CD14-positive monocyte (primary cell): ENCODE results near the gene IMPDH1. TPM values are rescaled to one million over a fixed set of nuclear protein-coding genes. Genes with fewer than 3 reads are reported as not detected.
A peak's percentile ranks its signal among the peaks of the same experiment; 100 is the strongest.

Experiments
- DNase-seq, 3 donors: peaks; one replicate each; pipeline ENCODE4 v3.0.0-alpha.2; 2011 to 2022
- H2AFZ ChIP-seq: 2 replicates; pipeline ENCODE4 v1.6.0; 2012; ENCODE audit warnings: mild to moderate bottlenecking, low read depth, low read length, inconsistent platforms; ENCODE audit not compliant: insufficient read depth, poor library complexity, severe bottlenecking
- H3K27ac ChIP-seq, 2 donors: 1 replicate in 1 of 2; 2 replicates in 1 of 2; pipeline ENCODE4 v1.5.1; 2012 to 2013; ENCODE audit warnings: low read length in 2 of 2, control low read depth in 1 of 2, inconsistent platforms in 1 of 2, low read depth in 1 of 2, mild to moderate bottlenecking in 1 of 2
- H3K27me3 ChIP-seq, 2 donors: one replicate each; pipeline versions ENCODE4 v1.6.0 to v1.6.1; 2011 to 2013; ENCODE audit warnings: low read length in 2 of 2; ENCODE audit not compliant: control insufficient read depth in 2 of 2, insufficient read depth in 2 of 2
- H3K36me3 ChIP-seq, 2 donors: replicated peaks in 1 of 2; 1 replicate in 1 of 2; 2 replicates in 1 of 2; pipeline versions ENCODE4 v1.5.1 to v1.6.1; 2012 to 2013; ENCODE audit warnings: low read length in 2 of 2, control low read depth in 1 of 2, inconsistent platforms in 1 of 2, mild to moderate bottlenecking in 1 of 2; ENCODE audit not compliant: insufficient read depth in 2 of 2, control insufficient read depth in 1 of 2
- H3K4me1 ChIP-seq, 2 donors: 1 replicate in 1 of 2; 2 replicates in 1 of 2; pipeline versions ENCODE4 v1.5.1 to v1.6.1; 2012 to 2013; ENCODE audit warnings: low read length in 2 of 2, control low read depth in 1 of 2, inconsistent platforms in 1 of 2, mild to moderate bottlenecking in 1 of 2, moderate library complexity in 1 of 2; ENCODE audit not compliant: insufficient read depth in 2 of 2, control insufficient read depth in 1 of 2
- H3K4me2 ChIP-seq: replicated peaks from 2 replicates; pipeline ENCODE3; 2012; ENCODE audit warnings: low read length, moderate library complexity, mild to moderate bottlenecking; ENCODE audit not compliant: poor library complexity, severe bottlenecking; ENCODE audit errors: extremely low read depth
- H3K4me3 ChIP-seq, 3 experiments: fragments of 200-600 bp in 1 of 3; sonication (generic) in 1 of 3; replicated peaks in 1 of 3; 1 replicate in 2 of 3; 2 replicates in 1 of 3; pipeline ENCODE4 v1.5.1; 2011 to 2013; ENCODE audit warnings: low read length in 3 of 3, mild to moderate bottlenecking in 3 of 3, control low read depth in 2 of 3, low read depth in 2 of 3, inconsistent platforms in 1 of 3, moderate library complexity in 1 of 3
- H3K79me2 ChIP-seq: 2 replicates; pipeline ENCODE4 v1.6.0; 2012; ENCODE audit warnings: mild to moderate bottlenecking, control low read depth, inconsistent platforms, low read length, moderate library complexity; ENCODE audit not compliant: insufficient read depth
- H3K9ac ChIP-seq: 2 replicates; pipeline ENCODE4 v1.6.0; 2017; ENCODE audit warnings: low read length, mild to moderate bottlenecking; ENCODE audit not compliant: insufficient read depth, poor library complexity, severe bottlenecking
- H3K9me3 ChIP-seq, 2 donors: replicated peaks in 1 of 2; 1 replicate in 1 of 2; 2 replicates in 1 of 2; pipeline versions ENCODE4 v1.5.1 to v1.6.1; 2012 to 2013; ENCODE audit warnings: low read length in 2 of 2, control low read depth in 1 of 2; ENCODE audit not compliant: control insufficient read depth in 1 of 2, insufficient read depth in 1 of 2
- H4K20me1 ChIP-seq: 2 replicates; pipeline ENCODE4 v1.6.0; 2012; ENCODE audit warnings: mild to moderate bottlenecking, low read length, control low read depth, moderate library complexity; ENCODE audit not compliant: insufficient read depth
- H3K27ac Mint-ChIP-seq, 7 donors: one replicate each; pipeline ENCODE4 v1.8.0; 2020; ENCODE audit warnings: mild to moderate bottlenecking in 7 of 7, mixed read lengths in 7 of 7, moderate library complexity in 6 of 7, inconsistent platforms in 2 of 7
- H3K27me3 Mint-ChIP-seq, 3 donors: one replicate each; pipeline ENCODE4 v1.8.0; 2021 to 2022; ENCODE audit warnings: low read depth in 3 of 3, mild to moderate bottlenecking in 3 of 3, mixed read lengths in 3 of 3, moderate library complexity in 3 of 3, inconsistent platforms in 1 of 3
- H3K36me3 Mint-ChIP-seq, 2 donors: one replicate each; pipeline ENCODE4 v1.8.0; 2020; ENCODE audit warnings: mixed read lengths in 2 of 2, inconsistent platforms in 1 of 2, mild to moderate bottlenecking in 1 of 2
- H3K4me1 Mint-ChIP-seq: one replicate; pipeline ENCODE4 v1.8.0; 2020; ENCODE audit warnings: mild to moderate bottlenecking, mixed read lengths
- H3K4me3 Mint-ChIP-seq, 2 donors: one replicate each; pipeline ENCODE4 v1.8.0; 2020; ENCODE audit warnings: mild to moderate bottlenecking in 2 of 2, mixed read lengths in 2 of 2, moderate library complexity in 1 of 2
- H3K9me3 Mint-ChIP-seq, 7 donors: one replicate each; pipeline ENCODE4 v1.8.0; 2020 to 2022; ENCODE audit warnings: mixed read lengths in 7 of 7, mild to moderate bottlenecking in 6 of 7, moderate library complexity in 6 of 7, inconsistent platforms in 2 of 7
- CTCF ChIP-seq: fragments of 200-600 bp; IDR thresholded peaks from one replicate; pipeline ENCODE4 v1.8.0; 2022; ENCODE audit warnings: antibody characterized with exemption, mild to moderate bottlenecking
- WGBS: methylation state at CpG from one replicate; pipeline ENCODE4 v1.1.5; 2013; ENCODE audit warnings: missing lambda C conversion rate; ENCODE audit not compliant: insufficient coverage; 5-methylcytosine and 5-hydroxymethylcytosine counted together
- intact Hi-C, 2 donors: fragments of 100-400 bp; cut with micrococcal nuclease; formaldehyde crosslinking; loops; one replicate each; pipeline versions ENCODE4 v1.15.0 to v1.15.1; 2023
- polyA plus RNA-seq, 3 donors: library from polyadenylated mRNA; depleted of rRNA in 1 of 3; unstranded in 2 of 3; stranded (reverse) in 1 of 3; fragments of 300-500 nt in 2 of 3; fragments of >200 nt in 1 of 3; fragmentation: Illumina TruSeq in 2 of 3; gene quantifications; 1 replicate in 2 of 3; 2 replicates in 1 of 3; pipeline ENCODE4 v1.2.3, GENCODE V29; 2012 to 2021

Gene IMPDH1
- polyA plus RNA-seq, 3 donors = 110 to 259 (median 152) TPM

GRCh38 chr7:128431221-128431620 is 21.4 kb upstream of the IMPDH1 start:
- no peaks in the 10 kb centered on the region for H3K27me3 Mint-ChIP-seq
- H2AFZ ChIP-seq = peak overlapping the region; percentile 17
- no peak overlapping the region for H3K27ac Mint-ChIP-seq

GRCh38 chr7:128430207-128430606 is 20.4 kb upstream of the IMPDH1 start:
- TF ChIP-seq CTCF = no peak
- no peak overlapping the region for H3K9ac ChIP-seq
- no peak for DNase-seq
- Mint-ChIP-seq H3K36me3 (no peaks in the 10 kb centered on the region), H3K27me3 (no peaks in the 10 kb centered on the region), H3K4me3 (no peak overlapping the region), H3K27ac (no peak overlapping the region), H3K9me3 (peaks cover 0 to 4% (median 0%) of the 10 kb centered on the region in 7 donors), H3K4me1 (peaks cover 10% of the 10 kb centered on the region)
- no peak overlapping the region for H3K4me2 ChIP-seq
- no peak overlapping the region for H2AFZ ChIP-seq
- WGBS = 88% methylated on average over 1 of the region's 3 CpGs
- no peaks in the 10 kb centered on the region for H3K27me3 ChIP-seq
- no peaks in the 10 kb centered on the region for H3K9me3 ChIP-seq
- peaks cover 0 to 5% of the 10 kb centered on the region in 2 donors for H3K4me1 ChIP-seq
- no peaks in the 10 kb centered on the region for H4K20me1 ChIP-seq
- intact Hi-C loops = no loop called here
- no peaks in the 10 kb centered on the region for H3K36me3 ChIP-seq
- H3K79me2 ChIP-seq = no peaks in the 10 kb centered on the region
- no peak overlapping the region for H3K27ac ChIP-seq
- no peak overlapping the region for H3K4me3 ChIP-seq

More at GRCh38 chr7:128431221-128431620, 21.4 kb upstream of the IMPDH1 start:
- H3K9me3 ChIP-seq = no peaks in the 10 kb centered on the region
- TF ChIP-seq CTCF = no peak
- H4K20me1 ChIP-seq = no peaks in the 10 kb centered on the region
- H3K27me3 ChIP-seq = no peaks in the 10 kb centered on the region
- intact Hi-C loops = no loop called here
- H3K27ac ChIP-seq = no peak overlapping the region
- H3K4me2 ChIP-seq = no peak overlapping the region
- Mint-ChIP-seq H3K4me3 (no peak overlapping the region), H3K36me3 (no peaks in the 10 kb centered on the region), H3K9me3 (peaks cover 0 to 4% (median 0%) of the 10 kb centered on the region in 7 donors), H3K4me1 (peaks cover 10% of the 10 kb centered on the region)
- no peak overlapping the region for H3K4me3 ChIP-seq
- no peak for DNase-seq
- 95% methylated on average over 2 of the region's 6 CpGs for WGBS
- no peaks in the 10 kb centered on the region for H3K79me2 ChIP-seq
- no peak overlapping the region for H3K9ac ChIP-seq
- no peaks in the 10 kb centered on the region for H3K36me3 ChIP-seq
- peaks cover 0 to 5% of the 10 kb centered on the region in 2 donors for H3K4me1 ChIP-seq
